GM19238 (cell line): ENCODE data around the gene GPR137.

Experiments used
- DNase-seq: peaks from one replicate; pipeline ENCODE4 v3.0.0; 2011; ENCODE audit warnings: low spot score; ENCODE audit not compliant: insufficient read length

GPR137 gene

DNA sequence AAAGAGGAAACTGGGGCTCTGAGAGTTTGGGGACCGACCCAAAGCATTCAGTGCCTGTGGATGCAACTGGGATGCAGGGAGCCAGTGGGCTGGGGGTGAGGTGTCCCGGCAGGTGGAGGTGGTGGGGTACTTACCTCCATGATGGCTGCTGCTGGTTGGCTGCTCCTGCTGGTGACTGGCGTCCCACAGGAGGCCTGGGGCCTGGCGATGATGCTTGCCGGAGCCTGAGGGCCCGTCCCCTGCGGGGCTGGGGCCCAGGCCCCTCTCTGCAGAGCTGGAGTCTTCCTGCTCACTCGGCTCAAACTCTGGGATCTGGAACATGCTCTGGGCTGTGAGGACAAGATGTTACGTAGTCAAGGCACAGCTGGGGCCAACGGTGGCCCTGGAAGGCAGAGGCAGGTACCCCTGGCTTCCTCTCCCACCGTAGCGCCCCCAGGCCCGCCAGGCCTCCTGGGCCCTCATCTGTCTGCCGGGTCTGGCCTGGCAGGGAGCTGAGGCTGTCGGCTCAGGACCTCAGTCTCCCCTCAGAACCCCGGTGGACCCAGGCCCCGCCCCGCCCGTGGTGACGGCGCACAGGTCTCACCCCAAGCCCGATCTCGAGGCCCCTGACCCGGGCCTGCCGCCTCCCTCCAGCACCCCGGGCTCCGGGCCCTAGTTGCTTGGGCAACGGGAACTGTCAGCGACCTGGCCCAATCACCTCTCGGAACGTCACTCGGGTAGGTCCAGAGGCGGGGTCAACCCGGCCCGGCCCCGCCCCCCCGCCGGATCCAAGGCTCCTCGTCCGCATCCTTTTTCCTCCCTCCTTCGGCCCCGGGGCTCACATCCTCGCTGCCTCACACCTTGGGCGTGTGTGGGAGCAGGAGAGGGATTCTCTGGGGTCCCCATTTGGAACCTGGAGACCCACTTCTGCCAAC is 1.3 kb upstream of the GPR137 start, which contains the start of gene BAD:
BAD (minus strand) TSS at position 618 of the 914 bp plus-strand sequence; CDS start at position 321, 297 bp downstream.
- DNase-seq, result peak; percentile 100

DNA sequence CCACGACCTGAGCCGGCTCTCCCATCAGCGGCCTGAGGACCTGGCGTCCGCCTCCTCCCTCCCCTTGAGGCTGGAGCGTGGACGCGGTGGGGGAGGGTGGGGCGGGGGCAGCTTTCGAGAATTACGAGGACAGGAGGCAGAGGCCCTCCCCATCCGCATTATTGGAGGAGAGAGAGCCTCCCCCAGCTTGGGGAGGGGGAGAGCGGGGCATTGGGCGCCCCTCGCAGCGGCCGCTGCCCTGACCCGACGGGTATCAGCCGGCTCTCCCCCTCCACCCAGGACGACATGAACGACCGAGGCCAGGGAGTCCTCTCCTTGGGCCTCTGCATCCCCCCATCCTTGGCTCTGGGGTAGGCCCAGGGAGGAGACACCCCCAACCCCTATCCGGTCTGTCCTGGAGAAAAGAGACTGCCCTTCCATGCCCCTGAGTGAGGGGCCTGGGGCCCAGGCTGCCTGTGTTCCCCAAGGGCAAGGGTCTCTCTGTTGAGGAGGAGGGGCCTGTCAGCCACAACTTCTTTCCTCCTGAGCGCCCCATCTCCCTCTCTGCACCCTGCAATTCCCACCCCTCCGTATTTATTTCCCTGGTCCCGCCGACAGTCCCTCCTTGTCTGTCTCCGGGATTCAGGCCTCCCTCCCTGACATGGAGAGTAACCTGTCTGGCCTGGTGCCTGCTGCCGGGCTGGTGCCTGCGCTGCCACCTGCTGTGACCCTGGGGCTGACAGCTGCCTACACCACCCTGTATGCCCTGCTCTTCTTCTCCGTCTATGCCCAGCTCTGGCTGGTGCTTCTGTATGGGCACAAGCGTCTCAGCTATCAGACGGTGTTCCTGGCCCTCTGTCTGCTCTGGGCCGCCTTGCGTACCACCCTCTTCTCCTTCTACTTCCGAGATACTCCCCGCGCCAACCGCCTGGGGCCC is 495 bp downstream of the GPR137 start:
- no peak for DNase-seq

DNA sequence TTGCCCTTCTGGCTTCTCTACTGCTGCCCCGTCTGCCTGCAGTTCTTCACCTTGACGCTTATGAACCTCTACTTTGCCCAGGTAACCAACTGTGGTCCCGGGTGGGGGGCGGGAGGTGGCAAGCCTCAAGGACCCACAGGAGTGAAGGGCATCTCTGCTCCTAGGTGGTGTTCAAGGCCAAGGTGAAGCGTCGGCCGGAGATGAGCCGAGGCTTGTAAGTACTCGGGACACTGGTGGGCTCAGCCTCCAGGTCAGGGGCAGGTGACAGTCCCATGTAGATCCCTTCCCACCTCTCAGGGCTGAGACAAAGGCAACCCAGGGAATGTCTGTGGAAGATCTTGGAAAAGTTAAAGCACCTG is 1.1 kb downstream of the GPR137 start:
- DNase-seq, result no peak

- DNase-seq, result no peak
Observed at GRCh38 chr11:64287676-64288352, 2.2 kb downstream of the GPR137 start.

- no peak for DNase-seq
Observed at GRCh38 chr11:64288353-64288750, 2.7 kb downstream of the GPR137 start.

DNA sequence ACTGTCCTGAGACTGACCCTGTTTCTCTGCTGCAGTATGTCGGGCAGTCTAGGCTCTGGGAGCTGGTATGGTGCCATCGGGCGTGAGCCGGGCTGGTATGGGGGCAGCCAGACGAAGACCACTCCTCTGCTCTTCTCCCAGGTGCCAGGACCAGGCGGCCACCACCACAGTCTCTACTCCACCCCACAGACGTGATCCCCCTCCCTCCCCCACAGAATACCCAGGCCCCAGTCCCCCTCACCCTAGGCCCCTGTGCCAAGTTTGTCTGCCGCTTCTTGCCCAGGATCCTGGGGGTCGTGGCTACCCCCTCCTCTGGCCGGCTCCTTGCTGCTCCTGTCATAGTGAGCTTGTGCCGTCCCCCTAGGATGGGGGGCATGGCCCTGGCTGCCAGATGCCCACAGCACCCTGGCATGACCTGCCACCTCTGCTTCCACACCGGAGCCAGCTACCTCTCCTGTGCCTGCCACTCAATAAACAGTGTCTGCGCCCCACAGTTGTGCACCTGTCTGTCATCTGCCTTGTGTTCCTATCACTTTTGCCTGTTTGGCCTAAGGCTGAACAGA is 3.4 kb downstream of the GPR137 start:
- DNase-seq, result no peak

DNA sequence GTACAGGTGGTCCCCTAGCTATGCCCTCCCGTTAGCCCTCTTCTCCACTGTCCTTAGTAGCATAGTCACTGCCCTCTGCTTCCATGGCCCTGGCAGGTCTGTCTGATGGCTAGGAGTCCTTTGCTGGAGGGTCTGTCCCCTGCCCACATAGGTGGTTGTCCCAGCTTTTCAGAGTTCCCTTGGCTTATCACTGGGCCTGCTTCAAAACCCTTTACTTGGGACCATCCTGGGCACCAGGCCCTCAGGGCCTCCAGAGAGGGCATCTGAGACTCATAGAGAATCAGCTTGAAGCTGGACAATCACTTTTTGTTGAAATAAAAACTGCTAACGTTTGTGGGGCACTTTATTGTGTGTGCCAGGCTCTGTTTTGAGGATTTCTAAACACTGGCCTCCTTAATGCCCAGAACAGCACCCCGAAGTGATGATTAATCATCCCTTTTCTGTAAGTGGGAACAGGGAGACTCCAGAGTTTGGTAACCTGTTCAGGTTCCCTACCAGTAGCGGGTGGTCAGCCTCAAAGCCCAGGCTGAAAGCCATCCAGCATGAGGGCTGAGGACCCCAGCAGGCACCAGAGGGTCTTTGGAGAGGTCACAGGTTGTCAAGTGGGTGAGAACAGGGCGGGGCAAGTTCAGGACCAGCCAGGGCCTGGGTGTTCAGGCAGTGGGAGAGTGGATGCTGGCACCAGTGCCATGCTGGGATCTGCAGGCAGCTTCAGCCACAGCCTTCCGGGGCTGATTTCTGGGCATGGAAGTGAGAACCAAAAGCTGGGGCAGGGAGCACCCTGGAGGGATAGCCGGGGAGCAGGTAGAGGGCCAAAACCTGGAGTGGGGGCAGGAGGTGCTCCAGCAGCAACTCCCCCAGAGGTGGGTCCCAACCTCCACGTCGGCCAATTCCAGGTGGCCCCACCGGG is 5.0 kb downstream of the GPR137 start:
- no peak for DNase-seq

DNA sequence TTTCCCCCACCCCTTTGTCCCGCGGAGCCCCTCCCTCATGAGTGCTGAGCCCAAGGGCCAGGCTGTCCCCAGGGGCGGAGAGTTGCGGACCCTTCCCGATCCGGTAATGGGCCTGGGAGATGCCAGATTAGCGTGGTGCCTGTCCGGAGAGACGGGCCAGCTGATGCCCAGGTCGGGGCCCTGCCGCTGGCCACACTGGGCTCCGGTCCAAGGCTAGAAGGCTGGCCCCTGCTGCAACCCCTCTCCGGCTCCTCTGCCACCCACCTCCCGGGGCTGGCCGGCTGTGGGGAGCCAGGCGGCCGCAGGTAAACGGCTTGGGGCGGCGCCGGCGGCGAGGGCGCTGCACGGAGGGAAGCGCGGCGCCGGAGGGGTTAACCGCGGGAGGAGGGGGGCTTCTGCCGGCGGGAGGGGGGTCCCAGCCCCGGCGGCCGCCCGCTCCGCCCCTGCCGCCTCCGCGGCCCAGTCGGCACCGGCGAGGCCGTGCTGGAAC is 5.7 kb downstream of the GPR137 start, which contains the start of gene KCNK4:
KCNK4 (plus strand) TSS at position 41 of the 490 bp plus-strand sequence. CDS start 1,717 bp downstream, outside the sequence.
- no peak for DNase-seq

DNA sequence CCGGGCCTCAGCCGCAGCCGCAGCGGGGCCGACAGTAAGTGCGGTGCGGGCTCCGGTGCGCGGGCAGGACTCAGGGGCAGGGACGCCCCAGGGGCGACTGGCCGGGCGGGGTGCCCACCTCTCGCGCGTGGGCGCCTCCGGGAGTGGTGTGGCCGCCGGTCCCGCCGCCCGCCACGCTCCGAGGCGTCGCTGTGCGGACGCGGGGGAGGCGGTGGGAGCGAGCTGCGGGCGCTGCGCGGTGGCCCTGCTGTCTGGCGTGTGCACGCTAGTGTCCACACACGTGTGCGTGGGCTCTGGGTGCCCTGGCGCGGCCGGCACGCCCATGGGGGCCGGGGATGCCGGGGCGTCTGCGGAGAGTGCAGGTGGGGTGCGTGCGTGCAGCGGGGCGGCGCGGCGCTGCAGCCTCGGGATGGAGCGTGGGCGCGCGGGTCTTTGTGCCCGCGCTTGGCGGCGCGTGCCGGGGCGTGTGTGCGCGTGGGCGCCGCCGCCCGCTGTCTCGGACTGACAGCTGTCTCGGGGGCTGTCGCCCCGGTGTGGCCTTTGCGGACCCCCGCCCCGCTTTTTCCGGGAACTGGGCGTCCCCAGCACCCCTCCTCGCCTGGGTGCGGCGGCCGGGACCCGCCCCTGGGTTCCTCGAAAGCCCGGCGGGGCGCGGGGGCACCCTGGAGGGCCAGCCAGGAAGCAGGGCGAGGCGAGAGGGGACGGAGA is 6.3 kb downstream of the GPR137 start:
- DNase-seq, result no peak

GRCh38 chr11:64292460-64293254 is 7.0 kb downstream of the GPR137 start:
- no peak for DNase-seq

DNA sequence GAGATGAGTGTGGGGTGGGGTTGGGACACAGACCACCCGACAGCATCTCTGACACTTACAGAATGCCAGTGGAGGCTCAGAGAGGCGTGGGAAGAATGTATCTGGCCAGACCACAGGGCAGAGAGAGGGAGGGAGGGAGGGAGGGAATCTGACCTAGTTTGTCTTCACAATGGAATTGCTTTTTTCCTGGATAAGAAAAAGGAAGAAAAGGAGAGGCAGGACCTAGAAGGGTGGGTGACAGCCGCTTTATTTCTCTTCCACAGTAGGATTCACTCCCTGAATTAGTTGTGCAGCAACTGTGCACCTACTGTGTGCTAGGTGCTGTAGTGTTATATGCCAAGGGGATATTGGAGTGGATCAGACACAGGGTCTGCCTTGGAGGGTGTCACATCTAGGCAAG is 9.1 kb downstream of the GPR137 start:
- DNase-seq, result no peak

DNA sequence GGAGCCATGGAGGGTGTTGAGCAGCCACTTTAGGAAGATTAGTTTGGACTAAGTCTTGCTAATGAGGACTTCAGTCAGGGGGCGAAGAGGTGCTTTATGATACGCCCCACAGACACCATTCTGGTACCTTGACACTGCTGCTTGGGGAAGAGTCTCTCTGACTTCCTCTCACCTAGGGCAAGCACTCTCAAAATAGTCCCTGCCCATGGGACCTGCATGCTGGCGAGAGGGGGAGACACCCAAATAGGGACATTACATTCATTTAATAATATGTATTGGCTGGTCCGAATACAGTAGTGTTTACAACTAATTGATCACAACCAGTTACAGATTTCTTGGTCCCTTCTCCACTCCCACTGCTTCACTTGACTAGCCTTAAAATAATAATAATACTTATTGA is 10.1 kb downstream of the GPR137 start:
- DNase-seq, result no peak

- DNase-seq, result no peak
Observed at GRCh38 chr11:64296236-64296635, 10.6 kb downstream of the GPR137 start.

GRCh38 chr11:64296830-64297698 is 11.4 kb downstream of the GPR137 start:
- DNase-seq, result no peak

DNA sequence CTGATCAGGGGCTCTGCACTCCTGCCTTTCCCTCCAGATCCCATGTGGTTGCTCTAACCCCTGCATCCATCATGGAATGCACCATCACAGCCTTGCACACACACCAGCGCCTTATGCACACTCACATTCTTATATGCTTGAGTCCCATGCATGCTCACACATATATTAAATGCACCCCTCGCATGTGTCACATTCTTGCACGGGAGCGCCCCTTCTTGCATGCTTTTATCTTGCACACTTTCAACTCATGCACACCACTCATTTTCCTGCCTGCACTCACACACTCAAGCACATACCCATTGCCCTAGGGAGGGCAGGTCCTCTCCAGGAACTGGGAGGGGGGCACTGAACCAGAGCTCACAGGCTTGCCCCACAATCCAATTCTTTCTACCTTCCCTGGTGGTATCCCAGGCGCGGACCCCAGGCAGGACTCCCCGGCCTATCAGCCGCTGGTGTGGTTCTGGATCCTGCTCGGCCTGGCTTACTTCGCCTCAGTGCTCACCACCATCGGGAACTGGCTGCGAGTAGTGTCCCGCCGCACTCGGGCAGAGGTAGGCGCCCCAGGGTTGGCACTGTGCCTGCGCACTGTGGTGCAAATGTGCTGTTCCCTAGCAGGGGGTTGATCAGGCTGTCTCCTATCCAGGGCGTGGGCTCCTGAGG is 12.2 kb downstream of the GPR137 start:
- DNase-seq, result no peak

GRCh38 chr11:64298966-64299846 is 13.6 kb downstream of the GPR137 start:
- DNase-seq, result no peak
